Measurements from ENCODE around the gene CLMN. TPM values are rescaled to one million over a fixed set of nuclear protein-coding genes. Genes with fewer than 3 reads are reported as not detected.
A peak's percentile ranks its signal among the peaks of the same experiment; 100 is the strongest.

Gene CLMN
- total and polyA plus RNA-seq, 2 of the 8 experiments (the other 6 are each of a cell fraction or from before 2014, with no cell fraction given), result 1.6 to 8.2 TPM

DNA sequence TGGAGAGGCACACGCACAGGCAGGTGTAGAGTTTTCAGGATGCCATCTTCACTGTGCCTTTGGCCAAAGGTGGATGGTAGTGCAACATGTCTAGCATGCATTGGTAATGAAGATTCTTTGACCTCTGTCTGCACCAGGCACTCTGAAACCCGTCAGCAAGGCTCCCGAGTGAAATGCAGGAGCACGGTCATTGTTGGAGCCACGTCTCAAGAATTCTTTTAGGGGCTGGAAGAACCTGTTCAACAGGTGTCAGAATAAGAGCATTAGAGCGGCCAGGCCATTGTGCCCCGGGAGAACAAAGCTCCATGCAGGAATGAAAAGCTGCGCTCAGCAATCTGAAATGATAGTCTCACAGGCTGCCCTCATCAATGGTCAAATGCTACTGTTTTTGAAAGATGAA is 122.2 kb downstream of the CLMN start (continued):
- TF ChIP-seq GTF2F1 (IDR thresholded peaks at IDR 0.05; ENCODE audit: borderline replicate concordance, low read depth, low read length) (no peak), RXRA (IDR thresholded peaks at IDR 0.05; ENCODE audit: insufficient read depth, low read depth, low read length) (no peak), ASH2L (IDR thresholded peaks at IDR 0.05; ENCODE audit: low read length) (peak; percentile 79), SIRT6 (IDR thresholded peaks at IDR 0.05; ENCODE audit: low read length) (no peak), POLR2A (IDR thresholded peaks at IDR 0.05; ENCODE audit: control extremely low read depth in 1 of 2, low read depth in 2 of 2, low read length in 2 of 2) (no peak), TAF1 (IDR thresholded peaks at IDR 0.05; ENCODE audit: low read depth, low read length) (no peak), BRCA1 (IDR thresholded peaks at IDR 0.05; ENCODE audit: low read depth, low read length) (no peak), FOSL1 (IDR thresholded peaks at IDR 0.05; ENCODE audit: insufficient read depth, low read depth, low read length) (no peak), SIX5 (IDR thresholded peaks at IDR 0.05; ENCODE audit: low read depth, low read length) (no peak), SP1 (IDR thresholded peaks at IDR 0.05; ENCODE audit: low read depth, low read length) (peak; percentile 86), CBX8 (IDR thresholded peaks at IDR 0.05; ENCODE audit: borderline replicate concordance, low read depth, low read length) (no peak), MAFK (IDR thresholded peaks at IDR 0.05; ENCODE audit: low read depth, low read length) (peak; percentile 48; the same call in 1 of the 2 replicates), TBP (IDR thresholded peaks at IDR 0.05; ENCODE audit: low read depth, low read length) (no peak), PHF8 (conservative IDR thresholded peaks at IDR 0.05; ENCODE audit: low read depth, low read length) (no peak), CBX5 (IDR thresholded peaks at IDR 0.05; ENCODE audit: low read depth, low read length) (no peak), TEAD4 (IDR thresholded peaks at IDR 0.05; ENCODE audit: low read depth, low read length) (0 out of 2 replicates have a peak, but pooled peaks have one; percentile 15), GABPA (IDR thresholded peaks at IDR 0.05; ENCODE audit: borderline replicate concordance, insufficient read depth, low read length) (no peak), TCF12 (IDR thresholded peaks at IDR 0.05; ENCODE audit: low read depth, low read length) (no peak), CEBPB (IDR thresholded peaks at IDR 0.05; ENCODE audit: low read depth, low read length) (no peak), CREB1 (IDR thresholded peaks at IDR 0.05) (no peak), BCL11A (IDR thresholded peaks at IDR 0.05; ENCODE audit: low read depth in 2 of 2, low read length in 2 of 2) (peak in 1 of 2 experiments; percentile 41), HDAC6 (IDR thresholded peaks at IDR 0.05; ENCODE audit: low read depth, low read length) (no peak)
- TF ChIP-seq, protein P1, sequence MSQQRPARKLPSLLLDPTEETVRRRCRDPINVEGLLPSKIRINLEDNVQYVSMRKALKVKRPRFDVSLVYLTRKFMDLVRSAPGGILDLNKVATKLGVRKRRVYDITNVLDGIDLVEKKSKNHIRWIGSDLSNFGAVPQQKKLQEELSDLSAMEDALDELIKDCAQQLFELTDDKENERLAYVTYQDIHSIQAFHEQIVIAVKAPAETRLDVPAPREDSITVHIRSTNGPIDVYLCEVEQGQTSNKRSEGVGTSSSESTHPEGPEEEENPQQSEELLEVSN (IDR thresholded peaks at IDR 0.05), result no peak
- TF ChIP-seq, protein P2, sequence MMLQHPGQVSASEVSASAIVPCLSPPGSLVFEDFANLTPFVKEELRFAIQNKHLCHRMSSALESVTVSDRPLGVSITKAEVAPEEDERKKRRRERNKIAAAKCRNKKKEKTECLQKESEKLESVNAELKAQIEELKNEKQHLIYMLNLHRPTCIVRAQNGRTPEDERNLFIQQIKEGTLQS (IDR thresholded peaks at IDR 0.05; ENCODE audit: insufficient read depth, low read depth, low read length), result no peak
- TF ChIP-seq, protein P3, sequence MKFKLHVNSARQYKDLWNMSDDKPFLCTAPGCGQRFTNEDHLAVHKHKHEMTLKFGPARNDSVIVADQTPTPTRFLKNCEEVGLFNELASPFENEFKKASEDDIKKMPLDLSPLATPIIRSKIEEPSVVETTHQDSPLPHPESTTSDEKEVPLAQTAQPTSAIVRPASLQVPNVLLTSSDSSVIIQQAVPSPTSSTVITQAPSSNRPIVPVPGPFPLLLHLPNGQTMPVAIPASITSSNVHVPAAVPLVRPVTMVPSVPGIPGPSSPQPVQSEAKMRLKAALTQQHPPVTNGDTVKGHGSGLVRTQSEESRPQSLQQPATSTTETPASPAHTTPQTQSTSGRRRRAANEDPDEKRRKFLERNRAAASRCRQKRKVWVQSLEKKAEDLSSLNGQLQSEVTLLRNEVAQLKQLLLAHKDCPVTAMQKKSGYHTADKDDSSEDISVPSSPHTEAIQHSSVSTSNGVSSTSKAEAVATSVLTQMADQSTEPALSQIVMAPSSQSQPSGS (IDR thresholded peaks at IDR 0.05; ENCODE audit: low read length), result no peak

Data from H1 (cell line).